OCI-LY1 (cell line): ENCODE data around the gene AKIP1.

Experiments
- H2AFZ ChIP-seq: fragments of 200-600 bp; sonication (generic), shearing (Covaris generic); 2 replicates; pipeline ENCODE4 v1.6.0; 2014; ENCODE audit warnings: antibody characterized with exemption, mild to moderate bottlenecking, low read length
- H3F3A ChIP-seq: fragments of 200-600 bp; sonication (generic), shearing (Covaris generic); 2 replicates; pipeline ENCODE4 v1.6.0; 2014; ENCODE audit warnings: mild to moderate bottlenecking, antibody characterized with exemption, low read length, moderate library complexity; ENCODE audit not compliant: insufficient read depth
- H3K27ac ChIP-seq: fragments of 200-600 bp; sonication (generic); 2 replicates; pipeline ENCODE4 v1.5.1; 2014; ENCODE audit warnings: low read length, mixed run types, mild to moderate bottlenecking, low read depth; ENCODE audit not compliant: poor library complexity, severe bottlenecking
- H3K27me3 ChIP-seq: fragments of 200-600 bp; sonication (generic); 2 replicates; pipeline ENCODE4 v1.6.0; 2014; ENCODE audit warnings: antibody characterized with exemption, mild to moderate bottlenecking, low read length, moderate library complexity; ENCODE audit not compliant: insufficient read depth
- H3K36me3 ChIP-seq: fragments of 200-600 bp; sonication (generic); 2 replicates; pipeline ENCODE4 v1.6.1; 2014; ENCODE audit warnings: mild to moderate bottlenecking, antibody characterized with exemption, low read length, moderate library complexity, mixed read lengths; ENCODE audit not compliant: insufficient read depth
- H3K4me1 ChIP-seq: fragments of 200-600 bp; sonication (generic); 2 replicates; pipeline ENCODE4 v1.5.1; 2014; ENCODE audit warnings: mild to moderate bottlenecking, low read length, moderate library complexity; ENCODE audit not compliant: insufficient read depth, severe bottlenecking
- H3K4me2 ChIP-seq: fragments of 200-600 bp; sonication (generic), shearing (Covaris generic); 2 replicates; pipeline ENCODE4 v1.6.1; 2014; ENCODE audit warnings: low read length
- H3K4me3 ChIP-seq: fragments of 200-600 bp; sonication (generic); 2 replicates; pipeline ENCODE4 v1.5.1; 2014; ENCODE audit warnings: low read length, low read depth, mild to moderate bottlenecking, mixed read lengths; ENCODE audit not compliant: poor library complexity, severe bottlenecking
- H3K79me2 ChIP-seq: fragments of 200-600 bp; shearing (Covaris generic); 2 replicates; pipeline ENCODE4 v1.6.1; 2016; ENCODE audit warnings: mixed run types, low read length, mixed read lengths; ENCODE audit not compliant: insufficient read depth
- H3K9ac ChIP-seq: fragments of 200-600 bp; sonication (generic), shearing (Covaris generic); 2 replicates; pipeline ENCODE4 v1.6.1; 2014; ENCODE audit warnings: mild to moderate bottlenecking, low read length, mixed read lengths
- H3K9me2 ChIP-seq: fragments of 200-600 bp; sonication (generic), shearing (Covaris generic); 2 replicates; pipeline ENCODE4 v1.6.1; 2014; ENCODE audit warnings: low read depth, mild to moderate bottlenecking, low read length, mixed read lengths
- H3K9me3 ChIP-seq: fragments of 200-600 bp; shearing (Covaris generic); 2 replicates; pipeline ENCODE4 v1.6.1; 2014; ENCODE audit warnings: low read length, mixed read lengths
- H4K20me1 ChIP-seq: fragments of 200-600 bp; sonication (generic), shearing (Covaris generic); 2 replicates; pipeline ENCODE4 v1.6.0; 2016; ENCODE audit warnings: mild to moderate bottlenecking, low read length; ENCODE audit not compliant: insufficient read depth
- EZH2 ChIP-seq: fragments of 200-600 bp; sonication (generic), shearing (Covaris generic); IDR thresholded peaks from 2 replicates; pipeline ENCODE4 v1.8.0; 2017; ENCODE audit warnings: borderline replicate concordance, mixed run types, mild to moderate bottlenecking, antibody characterized with exemption, low read length, moderate library complexity, mixed read lengths
- TF ChIP-seq, protein P1 (sequence below): fragments of 200-600 bp; sonication (generic), shearing (Covaris generic); IDR thresholded peaks from 2 replicates; pipeline ENCODE4 v1.5.1; 2017; ENCODE audit warnings: mild to moderate bottlenecking, antibody characterized with exemption, low read length, moderate library complexity, mixed read lengths

Gene AKIP1

DNA sequence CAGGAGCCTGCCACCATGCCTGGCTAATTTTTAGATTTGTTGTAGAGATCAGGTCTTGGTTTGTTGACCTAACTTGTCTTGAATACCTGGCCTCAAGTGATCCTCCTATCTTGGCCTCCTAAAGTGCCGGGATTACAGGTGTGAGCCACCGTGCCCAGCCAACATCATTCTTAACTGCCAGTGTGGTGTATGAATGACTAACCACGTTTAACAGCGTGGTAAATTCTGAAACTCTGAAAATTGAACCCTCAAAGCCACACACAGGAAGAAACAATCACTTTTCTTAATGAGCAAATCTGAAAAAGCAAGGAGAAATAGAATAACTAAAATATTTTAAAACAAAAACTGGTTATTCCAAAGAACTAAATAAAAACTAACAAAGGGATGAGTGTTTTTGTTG, 45.9 kb downstream of the AKIP1 start:
- Histone ChIP-seq H3K4me1 (peaks cover 4% of the 10 kb centered on the region), H3K4me3 (no peak overlapping the region), H2AFZ (no peak overlapping the region), H3K4me2 (no peak overlapping the region), H4K20me1 (no peaks in the 10 kb centered on the region), H3K36me3 (peaks cover 36% of the 10 kb centered on the region), H3K9me3 (no peaks in the 10 kb centered on the region), H3K9ac (no peak overlapping the region), H3F3A (no peaks in the 10 kb centered on the region), H3K27ac (no peak overlapping the region), H3K79me2 (peaks cover 14% of the 10 kb centered on the region; the same call in 1 of the 2 replicates), H3K9me2 (no peaks in the 10 kb centered on the region), H3K27me3 (no peaks in the 10 kb centered on the region)
- TF ChIP-seq, protein P1, sequence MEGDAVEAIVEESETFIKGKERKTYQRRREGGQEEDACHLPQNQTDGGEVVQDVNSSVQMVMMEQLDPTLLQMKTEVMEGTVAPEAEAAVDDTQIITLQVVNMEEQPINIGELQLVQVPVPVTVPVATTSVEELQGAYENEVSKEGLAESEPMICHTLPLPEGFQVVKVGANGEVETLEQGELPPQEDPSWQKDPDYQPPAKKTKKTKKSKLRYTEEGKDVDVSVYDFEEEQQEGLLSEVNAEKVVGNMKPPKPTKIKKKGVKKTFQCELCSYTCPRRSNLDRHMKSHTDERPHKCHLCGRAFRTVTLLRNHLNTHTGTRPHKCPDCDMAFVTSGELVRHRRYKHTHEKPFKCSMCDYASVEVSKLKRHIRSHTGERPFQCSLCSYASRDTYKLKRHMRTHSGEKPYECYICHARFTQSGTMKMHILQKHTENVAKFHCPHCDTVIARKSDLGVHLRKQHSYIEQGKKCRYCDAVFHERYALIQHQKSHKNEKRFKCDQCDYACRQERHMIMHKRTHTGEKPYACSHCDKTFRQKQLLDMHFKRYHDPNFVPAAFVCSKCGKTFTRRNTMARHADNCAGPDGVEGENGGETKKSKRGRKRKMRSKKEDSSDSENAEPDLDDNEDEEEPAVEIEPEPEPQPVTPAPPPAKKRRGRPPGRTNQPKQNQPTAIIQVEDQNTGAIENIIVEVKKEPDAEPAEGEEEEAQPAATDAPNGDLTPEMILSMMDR = no peak
- TF ChIP-seq EZH2 = no peak

DNA sequence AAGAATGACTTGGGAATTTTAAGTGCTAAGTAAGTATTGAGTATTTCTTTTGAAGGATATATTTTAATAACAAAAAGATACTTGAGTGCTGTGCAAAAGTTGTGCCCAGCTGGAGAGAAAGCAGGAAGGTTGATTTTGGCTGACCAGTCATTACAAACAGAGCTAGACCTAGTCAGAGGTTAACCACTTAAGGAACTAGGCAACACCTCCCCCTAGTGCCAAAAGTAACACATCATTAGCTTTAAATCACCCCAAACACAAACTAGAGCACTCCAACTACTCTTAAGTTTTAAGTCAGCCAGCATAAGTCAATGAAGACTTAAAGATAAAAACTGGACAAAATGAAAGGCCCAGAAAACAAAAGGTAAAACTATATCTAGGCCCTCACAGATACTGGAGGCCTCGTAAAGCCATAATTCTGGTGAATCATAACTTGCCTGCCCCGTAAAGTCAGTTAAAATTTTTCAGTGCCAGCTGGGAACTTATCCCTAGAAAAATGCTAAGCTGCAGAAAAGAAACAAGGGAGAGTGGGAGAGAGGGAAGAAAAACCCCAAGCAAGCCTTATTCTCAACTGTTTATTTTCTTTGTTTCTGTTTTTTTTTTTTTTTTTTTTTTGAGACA, 48.7 kb downstream of the AKIP1 start:
- TF ChIP-seq EZH2 = no peak
- TF ChIP-seq, protein P1 = peak; percentile 68
- H3K9me3 ChIP-seq = no peaks in the 10 kb centered on the region
- H3K4me3 ChIP-seq = no peak overlapping the region
- no peaks in the 10 kb centered on the region for H4K20me1 ChIP-seq
- peaks cover 33% of the 10 kb centered on the region for H3K79me2 ChIP-seq
- no peaks in the 10 kb centered on the region for H3F3A ChIP-seq
- no peak overlapping the region for H3K27ac ChIP-seq
- no peak overlapping the region for H3K9ac ChIP-seq
- H2AFZ ChIP-seq = no peak overlapping the region
- H3K4me2 ChIP-seq = no peak overlapping the region
- H3K9me2 ChIP-seq = no peaks in the 10 kb centered on the region
- peaks cover 13% of the 10 kb centered on the region for H3K36me3 ChIP-seq
- peaks cover 20% of the 10 kb centered on the region for H3K4me1 ChIP-seq
- H3K27me3 ChIP-seq = no peaks in the 10 kb centered on the region

DNA sequence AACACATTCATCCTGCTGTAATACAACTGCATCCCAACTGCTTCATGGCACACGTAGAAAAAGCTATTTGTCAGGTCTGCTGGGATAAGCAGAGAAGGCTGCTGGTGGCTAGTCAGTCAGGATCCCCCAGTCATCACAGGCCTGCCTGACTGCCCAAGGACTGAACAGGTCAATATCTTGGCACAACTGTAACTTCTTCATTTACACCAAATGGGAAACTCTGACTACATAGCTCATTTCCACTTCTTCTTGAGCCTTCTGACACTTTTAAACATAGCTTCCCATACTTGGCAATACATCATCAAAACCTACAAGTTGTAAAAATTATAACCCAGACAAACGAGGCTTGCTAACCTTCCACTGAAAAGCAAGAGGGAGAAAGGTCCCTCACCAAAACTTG, 50.4 kb downstream of the AKIP1 start:
- H3K79me2 ChIP-seq = peaks cover 33% of the 10 kb centered on the region
- no peak overlapping the region for H3K27ac ChIP-seq
- no peaks in the 10 kb centered on the region for H4K20me1 ChIP-seq
- H3F3A ChIP-seq = no peaks in the 10 kb centered on the region
- no peaks in the 10 kb centered on the region for H3K27me3 ChIP-seq
- no peak overlapping the region for H3K4me3 ChIP-seq
- H3K9me3 ChIP-seq = no peaks in the 10 kb centered on the region
- no peak for TF ChIP-seq EZH2
- TF ChIP-seq, protein P1 = no peak
- no peak overlapping the region for H2AFZ ChIP-seq
- peaks cover 32% of the 10 kb centered on the region for H3K4me1 ChIP-seq
- no peak overlapping the region for H3K4me2 ChIP-seq
- no peak overlapping the region for H3K9ac ChIP-seq
- H3K9me2 ChIP-seq = no peaks in the 10 kb centered on the region
- peaks cover 5% of the 10 kb centered on the region; the same call in 1 of the 2 replicates for H3K36me3 ChIP-seq
